SJSA1 (cell line): ENCODE data around the gene SLC25A47. TPM values are rescaled to one million over a fixed set of nuclear protein-coding genes. Genes with fewer than 3 reads are reported as not detected.
"Not testable (repeated sequence)": the region's sequence is repeated elsewhere in the genome, so short reads cannot be mapped to it uniquely, and the experiment has no call there.

Source experiments
- DNase-seq, 2 experiments: peaks; one replicate each; pipeline ENCODE4 v3.0.0-alpha.2; 2015 to 2020; ENCODE audit warnings: low spot score in 2 of 2, low read depth in 1 of 2
- H3K27ac ChIP-seq: fragments of 250-450 bp; sonication (Bioruptor Pico); 2 replicates; pipeline ENCODE4 v1.5.1; 2020; ENCODE audit warnings: mild to moderate bottlenecking, moderate library complexity
- H3K27me3 ChIP-seq: fragments of 250-450 bp; sonication (Bioruptor Pico); replicated peaks from 2 replicates; pipeline ENCODE4 v1.5.1; 2020; ENCODE audit warnings: mild to moderate bottlenecking, moderate library complexity
- H3K36me3 ChIP-seq: fragments of 250-450 bp; sonication (Bioruptor Pico); 2 replicates; pipeline ENCODE4 v1.5.1; 2020; ENCODE audit warnings: mild to moderate bottlenecking
- H3K4me1 ChIP-seq: fragments of 250-450 bp; sonication (Bioruptor Pico); replicated peaks from 2 replicates; pipeline ENCODE4 v1.6.1; 2021; ENCODE audit warnings: mild to moderate bottlenecking
- H3K4me3 ChIP-seq: fragments of 250-450 bp; sonication (Bioruptor Pico); 2 replicates; pipeline ENCODE4 v1.5.1; 2020; ENCODE audit warnings: mild to moderate bottlenecking
- H3K9me3 ChIP-seq: fragments of 250-450 bp; sonication (Bioruptor Pico); replicated peaks from 2 replicates; pipeline ENCODE4 v1.5.1; 2020; ENCODE audit warnings: mild to moderate bottlenecking
- total RNA-seq: library from RNA; depleted of rRNA; stranded (reverse); fragments of >200 nt; shearing (Covaris generic); gene quantifications from 2 replicates; pipeline ENCODE4 v1.2.3, GENCODE V29; 2014

SLC25A47 gene
- total RNA-seq, 1 experiment from 2014 or later, result not detected

DNA sequence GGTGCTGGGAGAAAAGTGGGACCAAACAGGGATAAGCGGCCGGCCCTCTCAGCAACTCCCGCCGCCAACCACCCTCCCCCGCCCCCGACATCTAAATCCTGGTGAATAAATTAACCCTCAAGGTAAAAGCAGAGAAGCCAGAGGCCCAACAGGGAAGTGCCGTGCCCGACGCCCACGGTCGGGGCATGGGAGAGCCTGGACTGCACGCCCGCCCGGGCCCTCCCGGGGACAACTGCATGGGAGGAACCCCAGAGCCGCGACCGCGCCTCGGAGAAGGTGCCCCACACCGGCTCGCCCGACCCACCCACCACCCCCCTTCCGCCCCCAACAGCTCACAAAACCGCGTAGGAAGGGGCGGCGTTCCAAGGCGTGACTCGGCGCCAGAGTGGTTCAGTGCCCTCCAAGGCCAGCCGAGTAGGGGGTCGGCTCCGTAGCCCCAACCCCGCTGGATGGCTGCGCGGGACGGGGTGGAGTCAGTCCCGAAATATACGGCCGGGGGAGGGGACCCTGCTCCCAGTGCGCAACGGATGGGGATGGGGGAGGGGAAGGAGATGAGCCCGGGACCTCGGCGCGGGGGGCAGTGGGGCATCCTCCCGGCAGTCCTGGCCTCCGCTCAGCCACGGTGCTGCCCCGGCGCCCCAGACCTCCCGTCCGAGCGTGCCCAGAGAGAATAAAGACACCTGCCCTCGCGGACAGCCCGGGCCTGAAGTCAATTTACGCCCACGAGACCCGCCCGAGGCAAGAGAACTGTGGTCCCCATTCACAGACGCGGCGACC lies 17.6 kb upstream of the SLC25A47 start:
- no peaks in the 10 kb centered on the region for H3K9me3 ChIP-seq
- no peaks in the 10 kb centered on the region for H3K27me3 ChIP-seq
- H3K27ac ChIP-seq, result no peak overlapping the region
- H3K4me3 ChIP-seq, result peak overlapping the region; percentile 77
- peaks cover 16% of the 10 kb centered on the region for H3K36me3 ChIP-seq
- peaks cover 45% of the 10 kb centered on the region for H3K4me1 ChIP-seq
- DNase-seq, result peak in 1 of 2 experiments; percentile 15

DNA sequence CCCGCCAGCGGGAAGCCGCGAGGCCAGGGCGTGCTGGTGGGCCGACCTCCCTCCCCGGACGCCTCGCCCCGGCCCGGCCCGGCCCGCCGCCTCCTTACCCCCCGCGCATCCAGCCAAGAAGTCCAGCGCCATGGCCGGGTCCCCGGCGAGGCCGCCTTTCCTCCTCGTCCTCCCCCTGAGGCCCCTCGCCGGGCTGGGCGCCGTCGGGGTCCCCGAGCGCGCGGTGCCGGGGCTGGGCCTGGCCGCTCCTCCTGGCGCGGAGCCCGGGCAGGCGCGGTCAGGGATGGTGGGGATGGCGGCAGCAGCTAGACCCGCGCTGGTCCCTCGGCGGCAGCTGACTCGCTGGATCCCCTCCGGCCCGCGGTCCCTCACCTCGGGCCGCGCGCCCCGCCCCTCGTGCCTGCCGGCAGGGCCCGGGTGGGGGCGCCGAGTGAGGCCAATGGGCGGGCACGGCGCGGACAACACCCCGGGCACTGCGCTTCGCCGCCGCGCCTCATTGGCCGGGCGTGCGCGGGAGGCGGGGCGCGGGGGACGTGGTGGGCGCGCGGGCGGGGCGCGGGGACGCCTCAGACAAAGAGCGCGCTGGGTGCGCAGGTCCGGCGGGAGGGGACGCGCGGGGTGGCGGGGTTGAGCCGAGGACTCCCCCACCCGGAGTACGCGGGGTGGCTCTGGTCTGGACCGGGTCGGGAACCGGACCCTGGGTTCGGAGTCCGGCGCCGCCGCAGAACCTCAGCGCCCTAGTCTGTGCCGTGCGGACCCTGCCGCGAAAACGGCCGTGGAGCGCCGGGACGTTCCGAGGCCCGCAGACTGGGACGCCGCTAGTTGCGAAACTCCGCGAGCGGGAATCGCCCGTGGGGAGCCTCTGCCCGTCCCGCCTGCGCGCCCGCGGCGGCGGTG lies 16.8 kb upstream of the SLC25A47 start, which contains the start of gene SLC25A29:
SLC25A29 (minus strand) TSS at position 344 of the 897 bp plus-strand sequence; CDS start at position 132, 212 bp downstream.
- peaks cover 45% of the 10 kb centered on the region for H3K4me1 ChIP-seq
- no peak within 1 kb of the TSS; the same call in 1 of the 2 replicates for H3K27ac ChIP-seq
- no peaks in the 10 kb centered on the region for H3K9me3 ChIP-seq
- peak; percentile 70 to 82 for DNase-seq
- no peaks in the 10 kb centered on the region for H3K27me3 ChIP-seq
- peak within 1 kb of the TSS; percentile 77 for H3K4me3 ChIP-seq
- peaks cover 16% of the 10 kb centered on the region for H3K36me3 ChIP-seq

DNA sequence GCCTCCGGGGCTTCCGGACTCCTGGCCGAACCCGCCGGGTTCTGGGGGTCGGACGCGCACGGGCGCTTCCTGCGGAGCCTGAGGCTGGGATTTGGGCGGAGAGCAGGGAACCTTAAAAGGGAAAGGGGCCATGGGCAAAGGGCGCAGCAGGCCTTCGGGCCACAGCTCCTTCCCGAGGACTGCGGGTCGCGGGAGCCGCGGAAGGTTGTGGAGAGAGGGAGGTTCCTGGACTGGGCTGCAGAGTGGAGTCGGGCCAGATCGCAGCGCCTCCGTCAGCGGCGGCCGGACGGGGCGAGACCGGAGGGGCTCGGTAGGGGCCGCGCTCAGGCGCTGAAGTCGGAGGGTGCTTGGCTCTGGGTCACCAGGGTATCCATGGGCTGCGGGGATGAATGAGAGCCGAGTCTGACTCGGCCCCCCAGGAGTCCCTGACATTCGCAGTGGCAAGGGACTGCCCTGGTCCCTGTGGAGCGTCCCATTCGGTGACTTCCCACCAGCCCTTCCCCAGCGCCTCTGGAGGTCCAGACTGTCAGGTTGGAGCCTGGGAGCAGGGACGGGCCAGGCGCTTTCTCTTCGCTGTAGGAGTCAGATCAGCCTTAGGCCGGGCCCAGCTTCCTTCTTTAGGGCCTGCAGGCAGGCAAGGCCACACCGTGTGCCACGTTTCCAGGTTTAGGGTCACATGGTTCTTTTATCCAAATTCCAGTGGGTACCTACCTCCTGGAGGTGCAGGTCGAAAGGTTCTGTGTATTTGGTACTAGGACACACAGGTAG lies 16.0 kb upstream of the SLC25A47 start:
- no peak for DNase-seq
- H3K36me3 ChIP-seq, result peaks cover 16% of the 10 kb centered on the region
- peaks cover 44% of the 10 kb centered on the region for H3K4me1 ChIP-seq
- no peaks in the 10 kb centered on the region for H3K27me3 ChIP-seq
- peak overlapping the region; percentile 77 for H3K4me3 ChIP-seq
- no peaks in the 10 kb centered on the region for H3K9me3 ChIP-seq
- H3K27ac ChIP-seq, result no peak overlapping the region; the same call in 1 of the 2 replicates

DNA sequence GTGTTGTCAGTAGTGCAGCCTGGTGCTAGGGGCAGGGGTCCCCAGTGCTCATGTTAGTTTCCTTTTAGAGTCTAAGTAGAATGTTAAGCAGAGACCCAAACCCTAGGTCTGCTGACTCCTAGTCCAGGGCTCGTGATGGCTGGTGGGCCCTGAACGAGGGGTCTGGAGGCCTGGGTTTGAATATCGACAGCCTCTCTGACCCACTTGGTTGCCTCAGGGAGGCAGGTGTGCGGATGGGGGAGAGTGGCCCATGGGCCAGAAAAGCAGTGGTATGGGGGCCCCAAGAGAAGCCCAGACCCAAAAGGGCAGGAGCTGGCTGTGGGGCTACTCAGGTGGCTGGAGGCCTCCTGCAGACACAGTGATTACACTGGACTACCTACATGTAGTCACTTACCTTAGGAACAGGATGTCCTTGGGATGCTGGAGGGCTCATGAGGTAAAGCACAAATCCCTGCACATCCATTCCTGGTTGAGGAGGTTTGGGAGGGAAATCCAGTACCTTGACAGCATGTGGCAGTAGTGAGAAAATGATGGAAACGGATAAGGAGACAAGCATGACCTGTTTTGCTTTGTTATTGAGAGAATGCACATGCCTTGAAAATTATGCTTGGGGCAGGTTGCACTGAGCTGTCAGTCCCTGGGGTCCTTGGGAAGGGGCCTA lies 15.2 kb upstream of the SLC25A47 start:
- no peaks in the 10 kb centered on the region for H3K27me3 ChIP-seq
- H3K27ac ChIP-seq, result no peak overlapping the region
- no peak for DNase-seq
- peaks cover 37% of the 10 kb centered on the region for H3K4me1 ChIP-seq
- H3K4me3 ChIP-seq, result peak overlapping the region; percentile 77
- H3K9me3 ChIP-seq, result no peaks in the 10 kb centered on the region
- peaks cover 16% of the 10 kb centered on the region for H3K36me3 ChIP-seq

DNA sequence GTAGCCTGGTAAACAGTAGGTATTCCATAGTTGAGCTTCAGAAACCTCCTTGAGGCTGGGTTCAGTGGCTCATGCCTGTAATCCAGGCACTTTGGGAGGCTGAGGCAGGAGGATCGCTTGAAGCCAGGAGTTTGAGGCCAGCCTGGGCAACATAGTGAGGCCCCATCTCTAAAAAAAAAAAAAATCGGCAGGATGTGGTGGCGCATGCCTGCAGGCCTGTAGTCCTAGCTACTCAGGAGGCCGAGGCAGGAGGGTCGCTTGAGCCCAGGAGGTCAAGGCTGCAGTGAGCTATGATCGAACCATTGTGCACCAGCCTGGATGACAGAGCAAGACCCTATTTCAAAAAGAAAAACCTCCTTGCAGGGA lies 14.7 kb upstream of the SLC25A47 start:
- H3K9me3 ChIP-seq, H3K4me3 ChIP-seq, H3K27me3 ChIP-seq, H3K27ac ChIP-seq, DNase-seq: not testable (repeated sequence)
- Histone ChIP-seq H3K36me3 (peaks cover 16% of the 10 kb centered on the region), H3K4me1 (peaks cover 32% of the 10 kb centered on the region)

DNA sequence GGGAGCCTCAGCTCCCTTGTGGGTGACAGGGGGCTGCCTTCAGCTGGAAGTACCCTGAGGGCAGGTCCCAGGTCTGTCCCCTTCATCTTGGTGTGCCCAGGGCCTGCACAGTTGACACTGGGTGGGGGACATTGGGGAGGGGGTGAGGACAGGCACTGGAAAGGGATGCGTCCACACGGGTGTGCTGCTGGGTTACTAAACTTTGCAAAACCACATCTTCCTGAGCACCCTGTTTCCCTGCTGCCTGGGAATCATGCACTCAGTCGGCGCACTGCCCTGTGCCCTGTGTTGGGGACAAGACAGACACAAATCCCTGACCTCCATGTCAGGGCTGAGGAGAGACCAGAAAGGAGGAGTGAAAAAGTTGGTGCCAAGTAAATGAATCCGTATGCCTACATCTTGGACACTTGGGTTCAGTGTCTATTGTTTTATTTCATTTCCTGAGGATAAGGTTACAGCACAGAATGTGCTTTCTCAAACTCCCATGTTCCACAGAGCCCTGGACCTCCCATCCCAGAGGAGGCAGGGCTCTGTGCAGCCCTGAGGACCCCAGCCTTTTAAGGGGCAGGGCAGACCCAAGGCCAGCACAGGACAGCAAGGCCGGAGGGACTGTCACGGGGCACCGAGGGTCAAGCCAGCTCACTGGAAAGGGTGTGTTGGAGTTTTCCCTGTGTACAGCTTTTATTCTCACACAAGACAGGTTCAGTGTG lies 14.0 kb upstream of the SLC25A47 start:
- no peak for DNase-seq
- H3K9me3 ChIP-seq, result no peaks in the 10 kb centered on the region
- no peak overlapping the region for H3K4me3 ChIP-seq
- H3K27me3 ChIP-seq, result no peaks in the 10 kb centered on the region
- H3K4me1 ChIP-seq, result peaks cover 26% of the 10 kb centered on the region
- H3K36me3 ChIP-seq, result peaks cover 13% of the 10 kb centered on the region
- no peak overlapping the region for H3K27ac ChIP-seq

DNA sequence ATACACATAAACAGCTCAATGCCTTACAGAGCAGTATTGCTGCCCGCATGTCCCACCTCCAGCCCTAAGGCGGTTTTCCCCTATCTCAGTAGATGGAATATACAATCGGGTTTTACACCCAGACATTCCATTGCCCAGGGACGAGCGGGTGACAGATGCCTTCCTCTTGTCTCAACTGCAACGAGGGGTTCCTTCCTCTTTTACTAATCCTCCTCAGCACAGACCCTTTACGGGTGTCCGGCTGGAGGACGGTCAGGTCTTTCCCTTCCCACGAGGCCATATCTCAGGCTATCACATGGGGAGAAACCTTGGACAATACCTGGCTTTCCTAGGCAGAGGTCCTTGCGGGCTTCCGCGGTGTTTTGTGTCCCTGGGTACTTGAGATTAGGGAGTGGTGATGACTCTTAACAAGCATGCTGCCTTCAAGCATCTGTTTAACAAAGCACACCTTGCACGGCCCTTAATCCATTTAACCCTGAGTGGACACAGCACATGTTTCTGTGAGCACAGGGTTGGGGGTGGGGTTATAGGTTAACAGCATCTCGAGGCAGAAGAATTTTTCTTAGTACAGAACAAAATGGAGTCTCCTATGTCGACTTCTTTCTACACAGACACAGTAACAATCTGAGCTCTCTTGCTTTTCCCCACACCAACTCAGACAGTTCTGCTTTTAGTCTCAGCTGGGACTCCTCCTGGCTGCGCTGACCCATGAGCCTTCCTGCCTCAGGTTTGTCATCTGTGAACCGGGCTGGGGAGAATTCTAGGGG lies 10.8 kb upstream of the SLC25A47 start:
- not testable (repeated sequence) for H3K36me3 ChIP-seq, DNase-seq, H3K4me1 ChIP-seq, H3K27me3 ChIP-seq, H3K4me3 ChIP-seq, H3K9me3 ChIP-seq, H3K27ac ChIP-seq

DNA sequence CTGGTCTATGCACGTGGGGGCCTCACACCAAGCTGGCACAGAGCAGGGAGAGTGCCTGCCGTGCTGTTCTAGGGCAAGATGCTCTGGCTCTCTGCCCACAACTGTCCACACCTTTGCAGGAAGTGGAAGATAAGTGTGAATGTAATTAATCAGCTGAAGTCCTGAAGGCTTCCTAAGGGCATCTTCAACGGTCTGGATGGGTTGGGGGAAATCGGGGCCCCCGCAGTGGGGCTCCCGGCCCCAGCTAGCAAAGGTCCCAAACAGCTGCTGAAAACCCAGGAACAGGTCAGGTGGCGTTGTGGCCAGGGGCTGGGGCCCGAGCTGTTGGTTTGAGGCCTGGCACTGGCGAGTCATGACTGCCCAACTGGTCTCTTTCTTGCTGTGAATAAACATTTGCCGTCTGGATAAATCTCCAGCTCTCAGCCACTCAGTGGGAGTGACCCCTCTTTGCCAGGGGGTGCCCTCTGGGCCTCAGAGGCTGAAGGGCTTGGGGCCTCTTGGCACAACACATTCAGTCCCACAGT lies 10.2 kb upstream of the SLC25A47 start:
- Histone ChIP-seq H3K27me3 (no peaks in the 10 kb centered on the region), H3K9me3 (no peaks in the 10 kb centered on the region), H3K4me1 (peaks cover 4% of the 10 kb centered on the region; the same call in 1 of the 2 replicates), H3K27ac (no peak overlapping the region), H3K36me3 (no peaks in the 10 kb centered on the region), H3K4me3 (no peak overlapping the region)
- no peak for DNase-seq

DNA sequence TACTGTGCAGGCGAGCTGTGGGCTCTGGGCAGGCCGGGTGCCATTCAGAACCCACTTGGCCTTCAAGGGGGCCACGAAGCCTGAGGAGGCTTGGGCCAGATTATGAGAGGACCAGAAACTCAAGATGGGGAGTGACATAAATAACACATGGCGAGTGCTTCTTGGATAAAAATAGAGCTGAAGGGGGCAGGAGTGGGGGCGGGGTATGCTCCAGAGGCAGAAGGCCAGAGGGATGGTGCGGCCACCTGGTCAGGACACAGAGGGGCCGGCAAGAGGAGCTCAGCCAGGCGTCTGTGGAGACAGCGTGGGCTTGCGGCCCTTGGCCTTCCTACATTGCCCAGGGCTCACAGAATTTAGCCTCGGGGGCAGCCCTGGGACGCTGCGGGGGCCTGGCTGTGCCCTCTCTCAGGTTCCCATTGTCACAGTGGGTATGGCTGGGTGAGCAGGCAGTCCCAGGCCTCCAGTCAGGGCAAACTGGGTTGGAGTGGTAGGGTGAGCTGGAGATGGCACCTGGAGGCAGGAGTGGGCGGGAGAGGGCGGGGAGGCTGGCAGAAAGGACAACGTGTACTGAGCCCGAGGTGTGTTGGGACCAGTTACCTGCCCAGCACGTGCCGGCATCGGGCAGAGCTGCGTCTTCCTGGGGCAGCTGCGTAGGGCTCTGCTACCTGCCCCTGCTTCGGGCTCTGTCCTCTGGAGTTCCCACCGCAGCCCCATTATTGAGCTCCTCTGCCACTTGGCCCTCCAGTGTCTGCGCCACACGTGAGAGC lies 9.5 kb upstream of the SLC25A47 start:
- Histone ChIP-seq H3K27me3 (no peaks in the 10 kb centered on the region), H3K9me3 (no peaks in the 10 kb centered on the region), H3K36me3 (no peaks in the 10 kb centered on the region), H3K4me3 (no peak overlapping the region), H3K4me1 (peaks cover 10% of the 10 kb centered on the region), H3K27ac (no peak overlapping the region)
- DNase-seq, result no peak

DNA sequence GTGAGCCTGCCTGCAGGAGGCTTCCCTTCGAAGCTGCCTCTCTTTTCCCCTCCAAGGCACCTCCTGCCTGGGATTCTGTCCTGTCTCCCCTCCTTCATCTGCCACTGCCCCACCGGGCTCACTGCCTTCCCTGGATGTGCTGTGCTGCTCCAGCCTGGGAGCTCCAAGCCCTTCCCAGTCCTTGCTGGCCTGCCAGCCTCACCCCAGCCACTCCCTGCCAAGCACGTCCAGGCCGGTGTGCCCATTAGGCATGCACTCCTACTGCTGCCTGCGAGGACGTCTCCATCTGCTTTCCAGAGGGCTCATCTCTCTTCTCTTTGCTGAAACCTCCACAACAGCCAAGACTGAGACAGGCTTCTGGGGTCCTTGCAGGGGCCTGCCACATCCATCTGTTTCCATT lies 8.4 kb upstream of the SLC25A47 start:
- Histone ChIP-seq H3K9me3 (no peaks in the 10 kb centered on the region), H3K27me3 (no peaks in the 10 kb centered on the region), H3K36me3 (no peaks in the 10 kb centered on the region), H3K27ac (no peak overlapping the region), H3K4me3 (no peak overlapping the region), H3K4me1 (peaks cover 14% of the 10 kb centered on the region)
- DNase-seq, result no peak

DNA sequence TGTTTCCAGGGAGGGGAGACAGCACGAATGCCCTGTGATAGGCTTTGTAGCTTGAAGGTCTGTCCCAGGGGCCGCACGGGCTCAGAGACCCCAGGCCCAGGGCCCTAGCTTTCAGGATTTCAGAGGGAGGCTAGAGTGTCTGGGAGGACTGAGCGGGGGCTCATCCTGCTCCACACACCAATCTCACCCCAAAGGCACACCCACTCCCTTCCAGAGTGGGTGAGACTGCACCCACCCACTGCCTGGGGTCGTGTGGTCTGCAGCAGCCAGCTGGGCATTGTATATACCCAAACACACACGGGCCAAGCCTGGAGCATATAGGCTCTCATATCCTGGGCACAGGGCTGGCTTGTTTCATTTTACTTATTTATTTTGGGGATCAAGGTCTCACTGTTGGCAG lies 5.8 kb upstream of the SLC25A47 start:
- no peak for DNase-seq
- no peak overlapping the region for H3K4me3 ChIP-seq
- H3K27ac ChIP-seq, result no peak overlapping the region
- no peaks in the 10 kb centered on the region for H3K9me3 ChIP-seq
- peaks cover 14% of the 10 kb centered on the region for H3K4me1 ChIP-seq
- no peaks in the 10 kb centered on the region for H3K27me3 ChIP-seq
- no peaks in the 10 kb centered on the region for H3K36me3 ChIP-seq
